Neutrophil (primary cell): Measurements from ENCODE around the gene KRTAP10-8.

Source experiments
- H3K27ac ChIP-seq: fragments of 200-600 bp; sonication (generic); 2 replicates; pipeline ENCODE4 v1.5.1; 2016; ENCODE audit warnings: mild to moderate bottlenecking, moderate library complexity
- H3K27me3 ChIP-seq: fragments of 200-600 bp; sonication (generic); 2 replicates; pipeline ENCODE4 v1.6.0; 2016; ENCODE audit warnings: mild to moderate bottlenecking
- H3K36me3 ChIP-seq: fragments of 200-600 bp; sonication (generic); 2 replicates; pipeline ENCODE4 v1.5.1; 2017
- H3K4me1 ChIP-seq, 2 experiments: fragments of 200-600 bp in 1 of 2; sonication (generic) in 1 of 2; 1 replicate in 1 of 2; 2 replicates in 1 of 2; pipeline versions ENCODE4 v1.5.1 to v1.6.1; 2013 to 2016; ENCODE audit warnings: low read depth in 1 of 2, low read length in 1 of 2, mild to moderate bottlenecking in 1 of 2, moderate library complexity in 1 of 2; ENCODE audit not compliant: control insufficient read depth in 1 of 2, insufficient read depth in 1 of 2
- H3K4me3 ChIP-seq, 2 experiments: fragments of 200-600 bp in 1 of 2; sonication (generic) in 1 of 2; 1 replicate in 1 of 2; 2 replicates in 1 of 2; pipeline ENCODE4 v1.5.1; 2013 to 2016; ENCODE audit warnings: low read depth in 1 of 2, low read length in 1 of 2, mild to moderate bottlenecking in 1 of 2, moderate library complexity in 1 of 2
- H3K9me3 ChIP-seq: fragments of 200-600 bp; sonication (generic); 2 replicates; pipeline ENCODE4 v1.5.1; 2016
- TF ChIP-seq, protein P1 (sequence below): fragments of 200-600 bp; sonication (generic); IDR thresholded peaks from 2 replicates; pipeline ENCODE4 v1.5.1; 2016; ENCODE audit warnings: antibody characterized with exemption

Gene KRTAP10-8

DNA sequence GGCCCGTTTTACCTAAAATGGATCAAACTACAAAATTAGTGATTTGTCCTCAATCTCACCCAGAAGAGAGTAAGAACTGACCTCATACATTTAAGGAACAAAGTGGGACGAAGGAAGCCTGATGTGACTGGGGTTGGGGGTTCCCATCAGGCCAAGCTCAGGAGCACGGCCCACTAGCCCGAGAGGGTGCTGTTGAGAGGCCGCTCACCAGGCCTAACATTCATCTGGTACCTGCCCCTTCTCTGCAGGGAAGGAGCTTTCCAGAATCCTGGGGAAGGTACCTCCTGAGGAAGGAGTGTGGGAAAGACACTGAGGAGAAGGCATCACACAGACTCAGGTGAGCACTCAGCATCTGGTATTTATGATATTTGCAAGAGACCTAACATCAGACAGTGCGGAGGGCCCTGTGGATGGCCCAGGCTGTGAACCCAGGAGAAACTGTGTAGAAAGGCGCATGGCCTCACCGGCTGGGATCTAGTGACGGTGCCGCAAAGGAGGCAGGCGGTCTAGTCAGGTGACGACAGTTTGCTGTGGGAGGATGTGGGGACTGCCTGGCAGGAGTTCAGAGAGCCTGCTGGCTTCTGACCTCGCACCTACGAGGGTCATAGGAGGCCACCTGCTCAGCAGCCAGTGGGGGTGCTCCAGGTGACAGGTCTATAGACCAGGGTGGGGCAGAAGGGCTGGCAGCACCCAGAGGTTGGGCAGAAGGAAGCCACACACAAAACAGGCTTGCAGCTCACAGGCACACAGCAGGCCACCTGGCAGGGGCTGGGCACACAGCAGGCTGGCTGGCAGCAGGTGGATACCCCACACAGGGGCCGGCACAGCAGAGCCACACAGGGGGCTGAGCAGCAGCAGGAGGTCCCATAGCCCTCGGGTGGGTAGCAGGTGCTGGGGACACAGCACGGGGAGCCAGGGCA is 42.0 kb downstream of the KRTAP10-8 start:
- peaks cover 8 to 11% of the 10 kb centered on the region in 2 experiments for H3K4me1 ChIP-seq

GRCh38 chr21:44654576-44655175 is 42.8 kb downstream of the KRTAP10-8 start, which contains the start of gene KRTAP12-4:
TSS of gene KRTAP12-4 (minus strand) at chr21:44654659. CDS start at chr21:44654614, 45 bp downstream.
- H3K9me3 ChIP-seq = peaks cover 3% of the 10 kb centered on the region
- H3K4me3 ChIP-seq = no peak within 1 kb of the TSS
- peaks cover 10 to 11% of the 10 kb centered on the region in 2 experiments for H3K4me1 ChIP-seq
- no peak within 1 kb of the TSS for H3K27ac ChIP-seq
- no peaks in the 10 kb centered on the region for H3K36me3 ChIP-seq
- no peaks in the 10 kb centered on the region for H3K27me3 ChIP-seq
- TF ChIP-seq, protein P1, sequence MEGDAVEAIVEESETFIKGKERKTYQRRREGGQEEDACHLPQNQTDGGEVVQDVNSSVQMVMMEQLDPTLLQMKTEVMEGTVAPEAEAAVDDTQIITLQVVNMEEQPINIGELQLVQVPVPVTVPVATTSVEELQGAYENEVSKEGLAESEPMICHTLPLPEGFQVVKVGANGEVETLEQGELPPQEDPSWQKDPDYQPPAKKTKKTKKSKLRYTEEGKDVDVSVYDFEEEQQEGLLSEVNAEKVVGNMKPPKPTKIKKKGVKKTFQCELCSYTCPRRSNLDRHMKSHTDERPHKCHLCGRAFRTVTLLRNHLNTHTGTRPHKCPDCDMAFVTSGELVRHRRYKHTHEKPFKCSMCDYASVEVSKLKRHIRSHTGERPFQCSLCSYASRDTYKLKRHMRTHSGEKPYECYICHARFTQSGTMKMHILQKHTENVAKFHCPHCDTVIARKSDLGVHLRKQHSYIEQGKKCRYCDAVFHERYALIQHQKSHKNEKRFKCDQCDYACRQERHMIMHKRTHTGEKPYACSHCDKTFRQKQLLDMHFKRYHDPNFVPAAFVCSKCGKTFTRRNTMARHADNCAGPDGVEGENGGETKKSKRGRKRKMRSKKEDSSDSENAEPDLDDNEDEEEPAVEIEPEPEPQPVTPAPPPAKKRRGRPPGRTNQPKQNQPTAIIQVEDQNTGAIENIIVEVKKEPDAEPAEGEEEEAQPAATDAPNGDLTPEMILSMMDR = no peak

More for the DNA sequence above, 42.0 kb downstream of the KRTAP10-8 start:
- Histone ChIP-seq H3K27me3 (no peaks in the 10 kb centered on the region), H3K36me3 (no peaks in the 10 kb centered on the region), H3K9me3 (peaks cover 3% of the 10 kb centered on the region), H3K4me3 (no peak overlapping the region), H3K27ac (no peak overlapping the region)
- TF ChIP-seq, protein P1 = no peak

- H3K27me3 ChIP-seq = no peaks in the 10 kb centered on the region
- no peak overlapping the region for H3K4me3 ChIP-seq
- peaks cover 3% of the 10 kb centered on the region for H3K9me3 ChIP-seq
- TF ChIP-seq, protein P1 = no peak
- no peaks in the 10 kb centered on the region for H3K36me3 ChIP-seq
- H3K27ac ChIP-seq = peak overlapping the region; percentile 69
- peaks cover 10 to 11% of the 10 kb centered on the region in 2 experiments for H3K4me1 ChIP-seq
These were observed 45.0 kb downstream of the KRTAP10-8 start for GRCh38 chr21:44656868-44657267.

- H3K4me3 ChIP-seq = no peak within 1 kb of the TSS
- peaks cover 10 to 11% of the 10 kb centered on the region in 2 experiments for H3K4me1 ChIP-seq
- no peaks in the 10 kb centered on the region for H3K27me3 ChIP-seq
- H3K9me3 ChIP-seq = peaks cover 3% of the 10 kb centered on the region
- peak within 1 kb of the TSS; percentile 69 for H3K27ac ChIP-seq
- no peaks in the 10 kb centered on the region for H3K36me3 ChIP-seq
- TF ChIP-seq, protein P1 = no peak
These were observed 46.0 kb downstream of the KRTAP10-8 start, which contains the start of gene KRTAP12-3 for GRCh38 chr21:44657635-44658540. TSS of gene KRTAP12-3 (plus strand) at chr21:44657932. CDS start at chr21:44657980, 48 bp downstream.

DNA sequence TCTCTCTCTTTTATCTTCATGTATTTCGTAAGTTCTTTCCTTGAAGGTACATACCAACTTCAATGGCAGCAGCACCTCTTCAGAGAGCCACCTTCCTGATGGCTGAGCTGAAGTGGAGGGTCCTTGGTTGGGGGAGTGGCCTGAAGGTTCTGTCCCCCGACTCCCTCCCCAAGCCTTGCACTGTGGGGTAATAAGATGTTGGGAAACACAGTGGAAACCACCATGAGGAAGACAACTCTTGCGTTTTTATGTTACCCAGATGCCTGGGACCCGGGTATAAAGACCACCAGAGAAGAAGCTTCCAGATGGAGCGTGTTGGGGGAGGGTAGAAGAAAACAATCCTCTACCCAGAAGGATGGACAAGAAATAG is 46.6 kb downstream of the KRTAP10-8 start:
- H3K9me3 ChIP-seq = peaks cover 3% of the 10 kb centered on the region
- H3K4me1 ChIP-seq = peaks cover 10 to 11% of the 10 kb centered on the region in 2 experiments
- H3K4me3 ChIP-seq = no peak overlapping the region
- TF ChIP-seq, protein P1 = no peak
- H3K27ac ChIP-seq = peak overlapping the region; percentile 69
- no peaks in the 10 kb centered on the region for H3K36me3 ChIP-seq
- no peaks in the 10 kb centered on the region for H3K27me3 ChIP-seq
